ENCODE results near the gene CCNE1.
"Not testable (repeated sequence)": the region's sequence is repeated elsewhere in the genome, so short reads cannot be mapped to it uniquely, and the experiment has no call there.

Gene CCNE1

GRCh38 chr19:29789007-29789406, 22.8 kb upstream of the CCNE1 start:
- no peak for DNase-seq

- DNase-seq: no peak
Measured at GRCh38 chr19:29793116-29793727, 18.6 kb upstream of the CCNE1 start.

GRCh38 chr19:29794490-29794889, 17.3 kb upstream of the CCNE1 start:
- DNase-seq: not testable (repeated sequence)

- DNase-seq: no peak
Measured at GRCh38 chr19:29795461-29796172, 16.2 kb upstream of the CCNE1 start.

GRCh38 chr19:29796173-29796573, 15.6 kb upstream of the CCNE1 start:
- no peak for DNase-seq

GRCh38 chr19:29798774-29799497, 12.9 kb upstream of the CCNE1 start:
- DNase-seq: no peak

- no peak for DNase-seq
Measured at GRCh38 chr19:29800100-29800825, 11.5 kb upstream of the CCNE1 start.

GRCh38 chr19:29803951-29804350, 7.8 kb upstream of the CCNE1 start:
- DNase-seq: not testable (repeated sequence)

GRCh38 chr19:29804493-29804892, 7.3 kb upstream of the CCNE1 start:
- no peak for DNase-seq

- DNase-seq: no peak
Measured at GRCh38 chr19:29805031-29805965, 6.5 kb upstream of the CCNE1 start.

GRCh38 chr19:29806098-29806866, 5.5 kb upstream of the CCNE1 start:
- no peak for DNase-seq

GRCh38 chr19:29807178-29807577, 4.6 kb upstream of the CCNE1 start:
- DNase-seq: no peak

- no peak for DNase-seq
Measured at GRCh38 chr19:29807870-29808405, 3.9 kb upstream of the CCNE1 start.

- no peak for DNase-seq
Measured at GRCh38 chr19:29809795-29810503, 1.8 kb upstream of the CCNE1 start.

- no peak for DNase-seq
Measured at GRCh38 chr19:29810504-29810871, 1.3 kb upstream of the CCNE1 start.

GRCh38 chr19:29812080-29812880, 489 bp downstream of the CCNE1 start:
- no peak for DNase-seq

GRCh38 chr19:29812881-29813275, 1.1 kb downstream of the CCNE1 start:
- no peak for DNase-seq

GRCh38 chr19:29813642-29814041, 1.9 kb downstream of the CCNE1 start:
- no peak for DNase-seq

GRCh38 chr19:29815231-29815630, 3.4 kb downstream of the CCNE1 start:
- DNase-seq: no peak

- no peak for DNase-seq
Measured at GRCh38 chr19:29817316-29817715, 5.5 kb downstream of the CCNE1 start.

Measured in NCI-H2081 treated with DMSO at 0.1 percent for 48 hours (cell line).